GM18519 (cell line): Measurements from ENCODE around the gene ZNF804A.

Experiments
- ATAC-seq: cut with Tn5 transposase; IDR thresholded peaks from one replicate; pipeline ENCODE4 v1.9.1; 2021; ENCODE audit warnings: mild to moderate bottlenecking, moderate library complexity; ENCODE audit not compliant: unreplicated experiment, low FRiP score

The ZNF804A gene

DNA sequence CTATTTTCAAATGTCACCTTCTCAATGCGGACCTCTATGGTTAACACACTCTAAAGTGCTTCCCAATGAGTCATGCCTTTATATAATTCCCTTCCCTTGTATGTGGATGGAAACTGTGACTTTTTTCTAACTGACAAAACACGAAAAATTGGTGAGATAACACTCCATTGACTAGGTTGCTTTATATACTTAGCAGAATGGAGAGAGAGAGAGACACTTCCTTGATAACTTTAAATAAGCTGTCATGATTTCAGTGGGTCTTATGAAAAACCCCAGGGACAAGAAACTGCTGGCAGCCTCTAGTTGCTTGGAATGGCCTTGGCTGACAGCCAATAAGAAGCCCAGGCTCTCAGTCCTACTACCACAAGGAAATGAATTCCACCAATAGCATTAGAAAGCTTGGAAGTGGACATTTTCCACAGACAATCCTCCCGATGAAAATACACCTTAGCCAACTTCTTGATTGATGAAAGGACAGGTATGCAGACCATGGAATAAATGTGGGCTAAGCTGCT is 322.2 kb downstream of the ZNF804A start:
- ATAC-seq: no peak

DNA sequence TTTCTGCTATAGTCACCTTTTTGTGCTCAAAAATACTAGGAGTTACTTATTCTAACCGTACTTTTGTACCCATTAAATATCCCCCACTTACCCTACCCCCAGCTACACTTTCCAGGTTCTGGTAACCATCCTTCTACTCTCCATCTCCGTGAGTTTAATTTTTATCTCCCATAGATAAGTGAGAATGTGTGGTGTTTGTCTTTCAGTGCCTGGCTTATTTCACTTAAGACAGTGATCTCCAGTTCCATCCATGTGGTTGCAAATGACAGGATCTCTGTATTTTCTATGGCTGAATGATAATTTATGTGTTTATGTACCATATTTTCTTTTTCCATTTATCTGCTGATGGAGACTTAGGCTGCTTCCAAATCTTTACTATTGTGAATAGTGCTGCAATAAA is 323.3 kb downstream of the ZNF804A start:
- no peak for ATAC-seq

DNA sequence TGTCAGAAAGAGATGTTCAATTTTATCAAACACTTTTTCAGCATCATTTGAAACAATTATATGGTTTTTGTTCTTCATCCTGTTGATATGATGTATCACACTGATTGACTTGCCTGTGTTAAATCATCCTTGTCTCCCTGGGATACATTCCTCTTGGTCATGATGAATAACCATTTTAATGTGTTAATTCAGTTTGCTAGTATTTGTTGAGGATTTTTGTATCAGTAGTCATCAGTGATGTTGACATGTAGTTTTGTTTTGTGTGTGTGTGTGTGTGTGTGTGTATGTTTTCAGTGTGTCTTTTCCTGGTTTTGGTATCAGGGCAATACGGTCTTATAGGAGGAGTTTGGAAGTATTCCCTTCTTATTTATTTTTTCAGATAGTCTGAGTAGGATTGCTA is 325.4 kb downstream of the ZNF804A start:
- ATAC-seq: no peak

DNA sequence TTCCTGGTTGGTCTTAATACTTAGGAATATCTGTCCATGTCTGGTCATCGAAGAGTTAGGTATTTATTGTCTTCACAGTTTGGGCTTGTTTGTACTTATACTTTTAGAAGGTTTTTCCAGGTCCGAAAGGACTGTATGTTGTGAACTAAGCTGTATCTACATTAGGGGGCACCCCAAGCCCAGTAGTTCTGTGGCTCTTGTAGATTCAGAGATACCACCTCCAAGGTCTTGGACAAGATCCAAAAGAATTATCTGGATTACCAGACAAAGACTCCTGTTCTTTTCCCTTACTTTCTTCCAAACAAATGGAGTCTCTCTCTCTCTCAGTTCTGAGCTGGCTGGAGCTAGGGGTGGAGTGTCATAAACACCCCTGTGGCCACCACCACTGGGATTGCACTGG is 328.7 kb downstream of the ZNF804A start:
- ATAC-seq: no peak

DNA sequence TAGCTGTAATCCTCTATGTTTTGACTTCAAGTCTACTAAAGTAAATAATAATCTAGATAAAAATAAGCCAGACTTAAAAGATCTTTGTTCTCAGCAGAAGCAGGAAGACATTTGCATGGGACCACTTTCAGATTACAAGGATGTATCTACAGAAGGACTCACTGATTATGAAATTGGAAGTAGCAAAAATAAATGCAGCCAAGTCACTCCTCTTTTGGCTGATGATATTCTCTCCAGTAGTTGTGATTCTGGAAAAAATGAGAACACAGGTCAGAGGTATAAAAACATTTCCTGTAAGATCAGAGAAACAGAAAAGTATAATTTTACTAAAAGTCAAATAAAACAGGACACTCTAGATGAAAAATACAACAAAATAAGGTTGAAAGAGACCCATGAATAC is 338.4 kb downstream of the ZNF804A start:
- no peak for ATAC-seq

DNA sequence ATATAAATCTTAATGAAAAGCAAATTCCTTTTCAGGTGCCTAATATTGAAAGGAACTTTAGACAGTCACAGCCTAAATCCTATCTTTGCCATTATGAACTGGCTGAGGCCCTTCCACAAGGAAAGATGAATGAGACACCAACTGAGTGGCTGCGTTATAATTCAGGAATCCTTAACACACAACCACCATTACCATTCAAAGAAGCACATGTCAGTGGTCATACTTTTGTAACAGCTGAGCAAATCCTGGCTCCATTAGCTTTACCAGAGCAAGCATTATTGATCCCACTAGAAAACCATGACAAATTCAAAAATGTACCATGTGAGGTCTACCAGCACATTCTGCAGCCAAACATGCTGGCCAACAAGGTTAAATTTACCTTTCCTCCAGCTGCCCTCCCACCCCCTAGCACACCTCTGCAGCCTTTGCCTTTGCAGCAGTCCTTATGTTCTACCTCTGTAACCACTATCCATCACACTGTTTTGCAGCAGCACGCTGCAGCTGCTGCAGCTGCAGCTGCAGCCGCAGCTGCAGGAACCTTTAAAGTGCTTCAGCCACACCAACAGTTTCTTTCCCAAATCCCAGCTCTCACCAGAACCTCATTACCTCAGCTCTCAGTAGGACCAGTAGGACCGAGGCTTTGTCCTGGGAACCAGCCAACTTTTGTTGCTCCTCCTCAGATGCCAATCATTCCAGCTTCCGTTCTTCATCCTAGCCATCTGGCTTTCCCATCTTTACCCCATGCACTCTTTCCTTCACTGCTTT is 340.1 kb downstream of the ZNF804A start:
- no peak for ATAC-seq

DNA sequence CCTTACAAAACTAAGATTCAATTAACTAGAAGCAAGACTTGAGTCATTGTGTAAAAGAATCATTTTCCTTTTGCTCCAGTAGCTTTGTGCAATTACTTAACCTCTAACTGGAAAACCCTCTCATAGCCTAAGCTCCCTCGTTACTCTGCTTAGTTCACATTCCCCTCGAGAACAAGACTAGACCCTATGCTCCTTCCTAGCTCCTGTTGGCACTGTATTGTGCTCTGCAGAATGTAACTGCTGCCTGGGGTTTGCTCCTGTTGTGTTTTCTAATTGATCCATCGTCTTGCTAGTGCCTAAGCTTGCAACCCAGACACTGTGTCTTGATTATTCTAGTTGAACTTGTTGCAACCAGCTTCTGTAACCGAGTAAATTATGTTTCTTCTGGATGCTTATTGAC is 347.0 kb downstream of the ZNF804A start:
- no peak for ATAC-seq

DNA sequence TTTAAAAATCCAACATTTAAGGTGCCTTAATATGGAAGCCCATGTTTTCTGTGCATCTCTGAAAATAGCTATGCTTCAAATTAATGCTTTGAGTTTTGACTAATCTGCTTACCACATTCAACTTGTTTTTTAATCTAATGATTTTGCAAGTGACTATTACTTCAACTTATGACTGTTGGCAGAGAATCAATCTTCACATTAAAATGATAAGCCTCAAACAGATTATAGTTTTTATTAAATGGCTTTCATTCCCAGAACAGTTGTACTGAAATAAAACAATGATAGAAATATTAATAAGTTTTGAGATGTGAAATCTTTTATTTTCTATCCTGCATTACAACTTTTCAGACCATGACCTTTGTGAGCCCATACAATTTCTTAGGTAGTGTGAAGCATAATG is 347.5 kb downstream of the ZNF804A start:
- ATAC-seq: no peak

DNA sequence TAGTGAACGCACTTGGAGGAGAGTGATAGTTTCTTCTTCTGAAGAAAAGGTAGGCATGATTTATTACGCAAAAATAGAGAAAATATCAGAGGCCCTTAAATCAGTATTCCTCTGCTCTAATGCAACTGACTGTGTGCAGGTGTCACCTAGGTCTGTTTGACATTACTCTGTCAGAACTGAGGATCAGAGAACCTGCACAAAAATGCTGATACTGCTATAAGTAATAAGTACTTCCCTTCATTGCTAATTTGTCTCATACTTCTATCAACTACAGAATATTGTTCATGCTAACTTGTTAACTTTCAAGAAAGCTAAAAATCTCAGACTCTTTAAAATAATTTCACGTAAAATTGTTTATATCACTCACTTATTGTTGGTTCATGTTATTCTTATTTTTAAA is 358.5 kb downstream of the ZNF804A start:
- ATAC-seq: no peak

DNA sequence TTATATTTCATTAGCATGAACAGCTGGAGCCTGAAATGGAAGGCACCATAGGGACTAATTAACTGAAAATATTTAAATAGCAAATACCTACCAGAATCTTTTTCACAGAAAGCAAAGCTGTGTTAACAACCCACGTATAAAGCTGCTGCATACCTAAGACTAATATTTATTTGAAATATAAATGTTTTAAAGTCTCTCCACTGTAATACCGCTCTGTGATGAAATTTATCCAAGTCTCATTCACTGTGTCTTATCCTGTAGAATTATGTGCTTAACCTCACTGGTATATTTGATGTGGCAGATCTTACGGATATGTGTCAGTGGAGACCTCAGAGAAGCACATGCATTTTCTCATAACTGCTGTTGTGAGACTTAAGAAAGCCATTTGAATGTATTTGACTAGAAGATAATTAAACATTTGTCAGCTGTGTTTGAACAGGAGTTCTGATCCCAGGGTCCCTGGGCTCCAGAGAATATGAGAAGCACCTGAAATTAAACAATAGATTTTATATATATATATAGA is 373.3 kb downstream of the ZNF804A start:
- ATAC-seq: no peak
